ENCODE results near the gene CEBPG. TPM values are rescaled to one million over a fixed set of nuclear protein-coding genes. Genes with fewer than 3 reads are reported as not detected.

Gene CEBPG
- total RNA-seq, 1 experiment from 2014 or later: 47.3 TPM

- Histone ChIP-seq H3K27ac (ENCODE audit: low read length) (no peak overlapping the region), H3K36me3 (ENCODE audit: insufficient read depth, low read length) (no peaks in the 10 kb centered on the region), H3K9me2 (replicated peaks; ENCODE audit: insufficient read depth, low read length) (no peaks in the 10 kb centered on the region), H4K20me1 (ENCODE audit: insufficient read depth, low read depth, low read length) (0 out of 2 replicates have a peak, but pooled peaks cover 13% of the 10 kb centered on the region), H3K79me2 (ENCODE audit: low read length) (no peaks in the 10 kb centered on the region), H3K4me3 (ENCODE audit: low read length) (no peak overlapping the region), H2AFZ (ENCODE audit: low read length) (no peak overlapping the region), H3K27me3 (ENCODE audit: low read length) (no peaks in the 10 kb centered on the region), H3K4me1 (ENCODE audit: low read length) (no peaks in the 10 kb centered on the region), H3K9me3 (ENCODE audit: low read length) (no peaks in the 10 kb centered on the region), H3K9ac (ENCODE audit: low read length) (no peak overlapping the region), H3K4me2 (ENCODE audit: low read depth, low read length, poor library complexity, severe bottlenecking) (no peak overlapping the region)
- DNase-seq: no peak
These were observed 46.2 kb downstream of the CEBPG start for GRCh38 chr19:33419788-33420130.

- H3K27ac ChIP-seq (ENCODE audit: low read length): no peak overlapping the region
- no peak overlapping the region for H3K4me2 ChIP-seq (ENCODE audit: low read depth, low read length, poor library complexity, severe bottlenecking)
- no peaks in the 10 kb centered on the region for H3K4me1 ChIP-seq (ENCODE audit: low read length)
- no peaks in the 10 kb centered on the region for H3K27me3 ChIP-seq (ENCODE audit: low read length)
- no peaks in the 10 kb centered on the region for H3K9me2 ChIP-seq (replicated peaks; ENCODE audit: insufficient read depth, low read length)
- DNase-seq: no peak
- no peak overlapping the region for H3K9ac ChIP-seq (ENCODE audit: low read length)
- H3K4me3 ChIP-seq (ENCODE audit: low read length): no peak overlapping the region
- H3K36me3 ChIP-seq (ENCODE audit: insufficient read depth, low read length): no peaks in the 10 kb centered on the region
- H4K20me1 ChIP-seq (ENCODE audit: insufficient read depth, low read depth, low read length): 0 out of 2 replicates have a peak, but pooled peaks cover 10% of the 10 kb centered on the region
- no peak overlapping the region for H2AFZ ChIP-seq (ENCODE audit: low read length)
- no peaks in the 10 kb centered on the region for H3K79me2 ChIP-seq (ENCODE audit: low read length)
- no peaks in the 10 kb centered on the region for H3K9me3 ChIP-seq (ENCODE audit: low read length)
These were observed 47.3 kb downstream of the CEBPG start for GRCh38 chr19:33420821-33421220.

GRCh38 chr19:33421368-33421767 lies 47.9 kb downstream of the CEBPG start:
- Histone ChIP-seq H3K9me2 (replicated peaks; ENCODE audit: insufficient read depth, low read length) (no peaks in the 10 kb centered on the region), H4K20me1 (ENCODE audit: insufficient read depth, low read depth, low read length) (0 out of 2 replicates have a peak, but pooled peaks cover 8% of the 10 kb centered on the region), H3K36me3 (ENCODE audit: insufficient read depth, low read length) (no peaks in the 10 kb centered on the region), H3K4me1 (ENCODE audit: low read length) (no peaks in the 10 kb centered on the region), H3K79me2 (ENCODE audit: low read length) (no peaks in the 10 kb centered on the region), H3K9ac (ENCODE audit: low read length) (no peak overlapping the region), H3K27ac (ENCODE audit: low read length) (no peak overlapping the region), H2AFZ (ENCODE audit: low read length) (no peak overlapping the region), H3K27me3 (ENCODE audit: low read length) (no peaks in the 10 kb centered on the region), H3K9me3 (ENCODE audit: low read length) (no peaks in the 10 kb centered on the region), H3K4me3 (ENCODE audit: low read length) (no peak overlapping the region), H3K4me2 (ENCODE audit: low read depth, low read length, poor library complexity, severe bottlenecking) (no peak overlapping the region)
- DNase-seq: no peak

- Histone ChIP-seq H3K4me3 (ENCODE audit: low read length) (no peak overlapping the region), H3K4me2 (ENCODE audit: low read depth, low read length, poor library complexity, severe bottlenecking) (no peak overlapping the region), H3K27ac (ENCODE audit: low read length) (no peak overlapping the region), H3K9ac (ENCODE audit: low read length) (no peak overlapping the region), H3K36me3 (ENCODE audit: insufficient read depth, low read length) (no peaks in the 10 kb centered on the region), H2AFZ (ENCODE audit: low read length) (no peak overlapping the region), H3K79me2 (ENCODE audit: low read length) (no peaks in the 10 kb centered on the region), H3K4me1 (ENCODE audit: low read length) (no peaks in the 10 kb centered on the region), H3K27me3 (ENCODE audit: low read length) (no peaks in the 10 kb centered on the region), H3K9me3 (ENCODE audit: low read length) (no peaks in the 10 kb centered on the region), H4K20me1 (ENCODE audit: insufficient read depth, low read depth, low read length) (0 out of 2 replicates have a peak, but pooled peaks cover 11% of the 10 kb centered on the region), H3K9me2 (replicated peaks; ENCODE audit: insufficient read depth, low read length) (no peaks in the 10 kb centered on the region)
- DNase-seq: no peak
These were observed 49.1 kb downstream of the CEBPG start for GRCh38 chr19:33422369-33423180.

GRCh38 chr19:33424181-33424580 lies 50.7 kb downstream of the CEBPG start:
- Histone ChIP-seq H3K9me3 (ENCODE audit: low read length) (no peaks in the 10 kb centered on the region), H3K9me2 (replicated peaks; ENCODE audit: insufficient read depth, low read length) (no peaks in the 10 kb centered on the region), H3K4me3 (ENCODE audit: low read length) (no peak overlapping the region), H3K27ac (ENCODE audit: low read length) (no peak overlapping the region), H3K4me1 (ENCODE audit: low read length) (no peaks in the 10 kb centered on the region), H4K20me1 (ENCODE audit: insufficient read depth, low read depth, low read length) (peaks cover 21% of the 10 kb centered on the region; the same call in 1 of the 2 replicates), H2AFZ (ENCODE audit: low read length) (no peak overlapping the region), H3K4me2 (ENCODE audit: low read depth, low read length, poor library complexity, severe bottlenecking) (no peak overlapping the region), H3K36me3 (ENCODE audit: insufficient read depth, low read length) (no peaks in the 10 kb centered on the region), H3K27me3 (ENCODE audit: low read length) (no peaks in the 10 kb centered on the region), H3K9ac (ENCODE audit: low read length) (no peak overlapping the region), H3K79me2 (ENCODE audit: low read length) (no peaks in the 10 kb centered on the region)
- DNase-seq: no peak

- Histone ChIP-seq H3K36me3 (ENCODE audit: insufficient read depth, low read length) (no peaks in the 10 kb centered on the region), H3K9me2 (replicated peaks; ENCODE audit: insufficient read depth, low read length) (no peaks in the 10 kb centered on the region), H3K4me1 (ENCODE audit: low read length) (no peaks in the 10 kb centered on the region), H3K79me2 (ENCODE audit: low read length) (no peaks in the 10 kb centered on the region), H2AFZ (ENCODE audit: low read length) (no peak overlapping the region), H4K20me1 (ENCODE audit: insufficient read depth, low read depth, low read length) (peaks cover 21% of the 10 kb centered on the region; the same call in 1 of the 2 replicates), H3K27me3 (ENCODE audit: low read length) (no peaks in the 10 kb centered on the region), H3K27ac (ENCODE audit: low read length) (no peak overlapping the region), H3K4me2 (ENCODE audit: low read depth, low read length, poor library complexity, severe bottlenecking) (no peak overlapping the region), H3K9me3 (ENCODE audit: low read length) (no peaks in the 10 kb centered on the region), H3K4me3 (ENCODE audit: low read length) (no peak overlapping the region), H3K9ac (ENCODE audit: low read length) (no peak overlapping the region)
- DNase-seq: no peak
These were observed 53.3 kb downstream of the CEBPG start for GRCh38 chr19:33426621-33427361.

GRCh38 chr19:33427801-33428626 lies 54.5 kb downstream of the CEBPG start:
- H3K36me3 ChIP-seq (ENCODE audit: insufficient read depth, low read length): no peaks in the 10 kb centered on the region
- no peak overlapping the region for H3K4me2 ChIP-seq (ENCODE audit: low read depth, low read length, poor library complexity, severe bottlenecking)
- H2AFZ ChIP-seq (ENCODE audit: low read length): no peak overlapping the region
- no peaks in the 10 kb centered on the region for H3K79me2 ChIP-seq (ENCODE audit: low read length)
- H3K27me3 ChIP-seq (ENCODE audit: low read length): no peaks in the 10 kb centered on the region
- peaks cover 14% of the 10 kb centered on the region; the same call in 1 of the 2 replicates for H4K20me1 ChIP-seq (ENCODE audit: insufficient read depth, low read depth, low read length)
- H3K4me1 ChIP-seq (ENCODE audit: low read length): no peaks in the 10 kb centered on the region
- H3K9me2 ChIP-seq (replicated peaks; ENCODE audit: insufficient read depth, low read length): no peaks in the 10 kb centered on the region
- no peak overlapping the region for H3K9ac ChIP-seq (ENCODE audit: low read length)
- no peak overlapping the region for H3K27ac ChIP-seq (ENCODE audit: low read length)
- no peaks in the 10 kb centered on the region for H3K9me3 ChIP-seq (ENCODE audit: low read length)
- no peak overlapping the region for H3K4me3 ChIP-seq (ENCODE audit: low read length)
- DNase-seq: no peak

Measured in Karpas-422 (cell line).